NCI-H2227 (cell line): ENCODE measurements around the gene PTMA.
A peak's percentile ranks its signal among the peaks of the same experiment; 100 is the strongest.
"Not testable (repeated sequence)": the region's sequence is repeated elsewhere in the genome, so short reads cannot be mapped to it uniquely, and the experiment has no call there.

ENCODE experiments used
- DNase-seq: peaks from one replicate; lab custom pipeline; 2025; ENCODE audit not compliant: unreplicated experiment; lab: John Stamatoyannopoulos, UW

Gene PTMA, protein sequence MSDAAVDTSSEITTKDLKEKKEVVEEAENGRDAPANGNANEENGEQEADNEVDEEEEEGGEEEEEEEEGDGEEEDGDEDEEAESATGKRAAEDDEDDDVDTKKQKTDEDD

DNA sequence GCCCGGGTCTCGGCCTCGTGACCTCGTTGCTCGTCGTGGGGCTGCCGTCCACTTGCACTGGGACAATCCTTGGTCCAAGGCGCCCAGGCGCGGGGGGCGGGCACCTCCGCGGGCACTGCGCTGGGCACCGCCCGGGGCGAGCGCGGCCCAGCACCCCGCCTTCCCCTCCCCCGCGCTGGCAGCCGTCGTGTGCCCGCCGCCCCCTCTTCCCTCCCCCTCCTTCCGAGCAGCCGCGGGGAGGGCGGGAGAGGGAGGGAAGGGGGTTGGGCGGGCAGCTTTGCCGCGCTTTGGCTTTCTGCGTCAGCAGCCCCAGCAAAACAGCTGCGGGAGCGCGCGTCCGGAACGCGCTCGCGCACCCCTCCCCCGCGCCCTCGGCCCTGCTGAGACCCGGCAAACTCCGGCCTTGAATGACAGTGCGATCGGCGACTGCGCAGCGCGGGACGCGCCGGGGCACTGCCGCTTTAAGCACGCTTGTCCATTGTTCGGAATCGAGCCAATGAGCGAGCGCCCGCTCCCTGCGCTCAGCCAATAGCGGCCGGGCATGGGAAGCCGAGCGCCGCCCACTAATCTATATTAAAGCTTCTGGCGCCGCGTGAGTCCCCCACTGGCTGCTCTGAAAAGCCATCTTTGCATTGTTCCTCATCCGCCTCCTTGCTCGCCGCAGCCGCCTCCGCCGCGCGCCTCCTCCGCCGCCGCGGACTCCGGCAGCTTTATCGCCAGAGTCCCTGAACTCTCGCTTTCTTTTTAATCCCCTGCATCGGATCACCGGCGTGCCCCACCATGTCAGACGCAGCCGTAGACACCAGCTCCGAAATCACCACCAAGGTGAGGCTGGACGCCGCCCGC is at the start of gene PTMA:
PTMA (plus strand) TSS at position 599 of the 846 bp plus-strand sequence; CDS start at position 781, 182 bp downstream.
- DNase-seq, result peak; percentile 99

DNA sequence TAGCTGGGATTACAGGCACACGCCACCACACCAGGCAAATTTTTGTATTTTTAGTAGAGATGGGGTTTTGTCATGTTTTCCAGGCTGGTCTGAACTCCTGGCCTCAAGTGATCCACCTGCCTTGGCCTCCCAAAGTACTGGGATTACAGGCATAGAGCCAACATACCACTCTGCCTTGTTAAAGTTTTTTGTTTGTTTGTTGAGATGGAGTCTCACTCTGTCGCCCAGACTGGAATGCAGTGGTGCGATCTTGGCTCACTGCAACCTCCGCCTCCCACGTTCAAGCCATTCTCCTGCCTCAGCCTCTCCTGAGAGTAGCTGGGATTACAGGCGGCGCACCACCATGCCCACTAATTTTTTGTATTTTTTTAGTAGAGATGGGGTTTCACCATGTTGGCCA is 48.3 kb upstream of the PTMA start:
- not testable (repeated sequence) for DNase-seq

DNA sequence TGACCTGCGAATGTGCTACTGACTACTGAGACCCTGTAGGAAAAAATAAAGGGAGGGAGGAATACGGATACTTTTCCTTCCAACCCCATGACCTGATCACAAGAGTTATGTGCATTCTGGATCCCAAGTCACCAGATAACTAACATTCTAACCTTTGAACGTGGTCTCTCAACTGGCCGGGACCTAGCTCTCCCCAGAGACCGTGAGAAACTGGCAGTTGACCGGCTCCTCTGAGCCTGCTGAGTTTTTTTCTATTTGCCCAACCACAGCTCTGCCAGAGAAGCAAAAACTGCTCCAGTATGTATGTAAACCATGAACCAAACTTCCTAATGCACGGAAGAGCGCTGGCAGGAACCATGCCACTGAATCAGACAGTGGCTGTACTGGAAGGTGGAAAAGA is 47.5 kb upstream of the PTMA start:
- no peak for DNase-seq

DNA sequence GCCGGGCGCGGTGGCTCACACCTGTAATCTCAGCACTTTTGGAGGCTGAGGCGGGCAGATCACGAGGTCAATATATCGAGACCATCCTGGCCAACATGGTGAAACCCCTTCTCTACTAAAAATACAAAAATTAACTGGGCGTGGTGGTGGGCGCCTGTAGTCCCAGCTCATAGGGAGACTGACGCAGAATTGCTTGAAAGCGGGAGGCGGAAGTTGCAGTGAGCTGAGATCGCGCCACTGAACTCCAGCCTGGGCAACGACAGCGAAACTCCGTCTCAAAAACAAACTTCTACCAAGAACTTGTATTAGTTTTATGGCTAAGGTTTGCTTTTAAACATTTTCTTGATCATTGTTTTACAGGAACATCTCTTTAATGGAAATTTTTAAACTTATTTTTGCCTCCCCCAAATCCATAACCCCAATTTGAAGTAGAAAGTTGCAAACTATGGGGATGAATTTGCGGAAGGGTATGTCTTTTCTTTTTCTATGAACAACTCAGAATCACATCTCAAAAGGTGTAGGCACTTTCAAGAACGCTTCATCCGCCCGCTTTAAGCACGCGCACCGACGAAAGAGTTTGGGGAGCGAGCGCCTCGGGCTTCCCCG is 46.8 kb upstream of the PTMA start:
- no peak for DNase-seq

DNA sequence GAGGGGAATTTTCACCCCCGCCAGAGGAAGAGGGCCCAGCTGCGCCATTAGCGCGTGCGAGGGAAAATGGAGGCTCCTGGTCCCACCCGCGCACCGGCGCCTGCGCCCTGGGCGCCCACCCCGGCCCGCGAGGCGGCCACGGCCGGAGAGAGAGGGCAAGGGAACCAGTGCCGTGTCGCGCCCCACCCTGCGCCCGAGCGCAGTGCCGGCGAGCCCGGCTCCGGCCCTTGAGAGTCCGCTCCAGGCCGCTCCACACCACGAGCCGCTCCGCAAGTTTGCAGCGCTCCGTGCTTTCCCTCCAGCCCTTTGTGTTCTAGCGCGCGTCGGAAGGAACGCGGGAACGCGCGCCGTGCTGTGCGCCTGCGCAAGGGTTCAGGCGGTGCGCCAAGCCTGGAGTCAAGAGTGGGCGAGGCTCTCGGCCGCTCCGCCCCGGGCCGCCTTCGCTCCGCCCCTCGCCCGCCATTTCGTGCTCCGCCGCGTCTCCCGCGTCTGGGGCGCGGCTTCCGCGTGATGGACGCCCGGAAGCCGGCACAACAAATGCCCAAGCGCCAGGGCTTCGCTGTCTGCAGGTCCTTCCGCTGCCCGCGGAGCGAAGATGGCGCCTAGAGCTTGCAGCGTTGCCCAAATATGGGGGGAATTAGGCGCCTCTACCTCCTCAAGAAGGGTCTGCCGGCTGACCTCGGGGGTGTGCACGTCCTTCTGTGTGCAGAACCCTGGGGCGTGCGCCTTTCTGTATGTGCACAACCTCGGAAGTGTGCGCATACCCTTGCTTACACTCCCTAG is 46.1 kb upstream of the PTMA start:
- peak; percentile 95 for DNase-seq

DNA sequence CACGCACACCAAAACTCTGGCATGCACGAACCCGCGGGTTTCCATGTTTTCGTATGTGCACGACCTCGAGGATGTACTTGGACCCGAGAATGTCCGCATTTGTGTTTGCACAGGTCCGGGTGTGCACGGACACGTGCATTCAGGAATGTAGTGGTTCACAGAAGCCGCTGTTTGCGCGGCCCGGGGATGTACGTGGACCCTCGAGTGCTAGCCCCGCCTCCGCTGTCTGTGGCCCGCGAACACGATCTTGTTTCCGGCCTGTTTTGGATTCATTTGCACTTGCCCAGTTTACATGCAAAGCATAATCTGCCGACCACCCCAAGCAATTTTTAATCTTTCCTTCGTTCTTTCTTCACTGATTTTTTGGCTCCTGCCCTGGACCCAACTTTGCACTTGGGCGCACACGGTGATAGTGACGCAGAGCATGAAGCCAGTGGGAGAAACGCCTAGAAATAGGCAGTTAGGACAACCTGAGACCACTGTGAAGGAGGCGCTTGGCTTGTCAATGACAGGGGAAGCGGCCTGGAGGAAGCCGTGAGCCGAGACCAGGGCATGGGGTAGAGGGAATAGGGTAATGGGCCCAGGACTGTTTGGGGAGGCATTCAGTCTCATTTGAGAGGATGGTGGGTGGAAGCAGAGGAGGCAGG is 45.4 kb upstream of the PTMA start:
- DNase-seq, result no peak

DNA sequence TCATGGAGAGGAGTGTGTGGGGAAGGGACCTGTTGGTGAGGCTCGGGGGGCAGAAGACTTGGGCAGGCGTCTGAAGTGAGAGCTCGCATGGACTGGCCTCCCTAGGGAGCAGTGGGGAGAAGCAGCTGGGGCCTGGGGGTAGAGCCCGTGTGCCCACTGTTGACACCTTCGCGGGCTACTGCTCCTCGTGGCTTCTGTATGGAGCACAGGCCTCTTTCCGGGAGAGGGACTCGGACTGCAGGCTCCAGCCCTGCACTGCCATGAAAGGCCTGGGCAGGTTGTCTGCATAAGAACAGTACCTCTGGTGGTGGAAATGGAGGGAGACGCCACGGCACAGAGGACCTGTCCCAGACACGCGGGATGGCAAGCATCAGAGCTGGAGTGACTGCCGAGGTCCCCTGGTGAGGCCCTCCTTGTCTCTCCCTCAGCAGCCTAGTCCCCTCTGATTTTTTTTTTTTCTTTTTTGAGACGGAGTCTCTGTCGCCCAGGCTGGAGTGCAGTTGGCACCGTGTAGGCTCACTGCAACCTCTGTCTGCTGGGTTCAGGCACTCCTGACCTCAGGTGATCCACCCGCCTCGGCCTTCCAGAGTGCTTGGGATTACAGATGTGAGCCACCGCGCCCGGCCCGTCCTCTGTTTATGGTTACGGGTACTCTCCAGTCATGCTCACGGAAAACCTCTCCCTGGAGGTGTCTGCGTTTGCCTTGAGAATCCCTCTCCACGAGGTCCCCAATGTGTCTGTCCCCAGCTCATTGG is 44.7 kb upstream of the PTMA start:
- DNase-seq, result no peak

DNA sequence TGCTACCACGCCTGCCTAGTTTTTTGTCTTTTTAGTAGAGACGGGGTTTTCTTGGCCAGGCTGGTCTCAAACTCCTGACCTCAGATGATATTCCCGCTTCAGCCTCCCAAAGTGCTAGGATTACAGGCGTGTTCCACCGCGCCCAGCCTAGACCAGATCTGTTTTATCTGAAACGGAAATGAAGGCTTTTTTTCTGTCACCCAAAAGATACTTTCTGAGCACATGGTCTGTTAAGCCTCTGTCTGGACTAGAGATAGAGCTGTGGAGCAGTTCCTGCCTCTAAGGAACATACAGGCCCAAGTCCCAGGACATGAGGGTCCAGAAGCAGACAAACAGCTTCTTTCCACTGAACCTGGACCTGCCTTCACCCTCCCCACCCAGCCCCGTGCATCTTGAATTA is 43.6 kb upstream of the PTMA start:
- no peak for DNase-seq

DNA sequence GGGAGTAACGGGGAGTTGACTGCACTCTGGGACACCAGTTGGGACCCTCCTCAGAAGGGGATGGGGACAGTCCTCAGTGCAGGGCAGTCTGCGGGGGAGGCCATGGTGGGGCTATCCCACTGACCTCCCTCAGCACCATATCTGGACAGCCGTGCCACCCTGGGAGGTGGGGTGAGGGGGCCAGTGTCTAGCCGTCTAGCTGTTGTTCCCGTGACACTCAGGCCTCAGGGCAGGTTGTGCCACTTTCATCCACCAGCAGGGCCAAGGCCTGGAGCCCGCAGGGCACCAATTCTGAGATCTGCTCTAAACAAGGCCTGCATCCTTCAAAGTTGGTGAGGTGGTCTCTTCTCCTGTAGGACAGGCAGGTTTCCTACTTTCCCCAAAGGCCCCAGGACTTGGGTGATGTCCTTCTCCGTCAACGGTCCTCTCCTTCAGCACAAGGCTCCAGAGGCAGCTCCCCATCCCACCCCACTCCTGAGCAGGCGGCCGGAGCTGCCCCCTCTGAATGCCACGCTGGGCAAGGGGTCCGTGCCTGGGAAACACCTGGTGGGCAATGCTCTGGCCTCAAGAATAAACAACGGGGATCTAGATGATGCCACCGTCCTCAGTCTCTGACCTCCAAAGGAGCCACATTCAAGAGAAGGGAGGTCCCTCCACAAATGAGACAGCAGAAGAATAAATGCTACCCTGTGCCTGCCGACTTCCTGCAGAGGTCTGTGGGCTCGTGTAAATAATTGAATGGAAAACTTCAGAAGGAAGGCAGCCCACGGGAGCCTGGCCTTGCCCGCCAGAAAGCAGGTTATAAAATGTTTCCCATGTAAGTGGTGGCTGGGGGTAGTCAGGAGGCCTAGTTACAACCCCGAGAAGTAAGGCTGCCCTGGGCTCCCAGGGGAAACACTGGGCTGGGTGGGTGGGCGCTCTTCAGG is 42.8 kb upstream of the PTMA start:
- no peak for DNase-seq

DNA sequence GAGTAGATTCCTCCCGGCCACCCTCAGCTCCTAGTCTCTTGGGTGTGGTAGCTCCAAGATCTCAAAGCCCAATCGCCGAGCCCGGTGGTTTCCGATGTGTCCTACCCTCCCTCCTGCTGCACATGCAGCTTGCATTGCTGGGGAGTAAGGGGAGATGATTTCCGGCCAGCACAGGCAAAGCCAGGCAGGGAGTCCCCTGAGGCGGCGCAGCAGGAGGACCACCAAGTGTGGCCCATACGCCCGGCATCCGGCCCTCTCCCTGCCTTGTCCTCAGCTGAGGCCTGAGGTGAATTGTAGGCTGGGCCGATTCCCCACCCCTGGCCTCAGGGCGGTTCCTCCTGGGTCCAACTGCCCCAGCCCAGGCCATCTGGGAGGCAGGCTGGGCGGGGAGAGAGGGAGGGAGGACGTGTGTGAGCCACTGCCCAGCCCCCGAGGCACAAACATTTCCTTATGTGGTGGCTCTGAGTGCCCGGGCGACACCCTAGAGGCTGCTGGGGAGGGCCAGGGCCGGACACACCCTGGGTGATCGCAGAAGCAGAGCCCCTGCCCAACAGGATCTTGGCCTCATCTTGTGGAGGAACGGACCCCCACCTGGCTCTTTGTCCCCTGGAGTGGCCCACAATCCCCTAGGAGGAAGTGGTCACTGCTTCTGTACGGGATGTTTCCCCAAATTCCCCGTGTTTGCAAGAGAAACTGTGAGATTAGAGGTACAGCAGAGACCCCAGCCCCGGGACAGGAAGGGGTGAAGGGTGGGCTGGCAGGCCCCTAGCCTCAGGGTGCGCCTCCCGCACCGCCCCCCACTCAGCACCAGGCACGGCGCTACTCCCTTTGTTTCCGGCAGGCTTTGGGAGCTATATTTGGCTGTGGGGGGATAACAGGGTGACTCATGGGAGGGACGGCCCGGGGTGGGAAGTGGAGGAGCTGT is 41.9 kb upstream of the PTMA start:
- DNase-seq, result no peak

DNA sequence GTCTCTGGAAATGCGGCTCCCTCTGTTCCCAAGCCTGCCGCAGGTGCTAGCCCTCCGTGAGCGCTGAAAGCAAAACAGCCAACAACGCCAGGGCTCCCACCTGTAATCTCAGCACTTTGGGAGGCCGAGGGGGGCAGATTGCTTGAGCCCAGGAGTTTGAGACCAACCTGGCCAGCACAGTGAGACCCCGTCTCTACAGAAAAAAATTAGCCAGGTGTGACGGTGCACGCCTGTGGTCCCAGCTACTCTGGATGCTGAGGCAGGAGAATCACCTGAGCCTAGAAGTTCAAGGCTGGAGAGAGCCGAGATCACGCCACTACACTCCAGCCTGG is 41.3 kb upstream of the PTMA start:
- no peak for DNase-seq

DNA sequence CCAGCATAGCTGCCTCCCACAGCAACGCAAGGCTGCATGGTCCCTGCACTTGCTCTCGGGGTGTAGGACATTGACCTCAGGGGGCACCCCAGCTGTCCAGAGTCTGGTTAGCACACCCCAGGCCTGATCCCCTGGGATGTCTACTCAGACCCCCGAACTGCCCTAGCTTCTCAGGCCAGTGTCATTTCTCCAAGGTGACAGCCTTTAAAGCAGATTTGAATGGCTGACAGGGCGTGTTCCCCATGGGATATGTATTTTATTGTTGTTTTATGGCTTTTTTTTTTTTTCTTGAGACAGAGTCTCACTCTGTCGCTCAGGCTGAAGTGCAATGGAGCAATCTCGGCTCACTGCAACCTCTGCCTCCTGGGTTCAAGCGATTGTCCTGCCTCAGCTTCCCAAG is 40.8 kb upstream of the PTMA start:
- no peak for DNase-seq

DNA sequence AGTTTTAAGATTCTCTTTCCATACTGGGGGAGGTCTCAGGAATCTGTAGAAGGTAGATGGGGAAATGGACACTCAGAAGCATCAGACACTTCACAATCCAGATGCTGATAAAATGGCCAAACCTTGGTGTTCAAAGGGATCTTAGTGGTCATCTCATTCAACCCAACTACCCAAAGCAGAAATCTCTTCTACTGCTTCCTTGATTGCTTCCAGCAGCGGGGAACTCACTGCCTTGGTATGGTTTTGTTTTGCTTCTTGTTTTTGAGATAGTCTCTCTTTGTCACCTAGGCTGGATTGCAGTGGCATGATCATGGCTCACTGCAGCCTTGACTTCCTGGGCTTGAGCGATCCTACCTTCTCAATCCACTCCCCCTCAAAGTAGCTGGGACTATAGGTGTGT is 39.3 kb upstream of the PTMA start:
- DNase-seq, result no peak

DNA sequence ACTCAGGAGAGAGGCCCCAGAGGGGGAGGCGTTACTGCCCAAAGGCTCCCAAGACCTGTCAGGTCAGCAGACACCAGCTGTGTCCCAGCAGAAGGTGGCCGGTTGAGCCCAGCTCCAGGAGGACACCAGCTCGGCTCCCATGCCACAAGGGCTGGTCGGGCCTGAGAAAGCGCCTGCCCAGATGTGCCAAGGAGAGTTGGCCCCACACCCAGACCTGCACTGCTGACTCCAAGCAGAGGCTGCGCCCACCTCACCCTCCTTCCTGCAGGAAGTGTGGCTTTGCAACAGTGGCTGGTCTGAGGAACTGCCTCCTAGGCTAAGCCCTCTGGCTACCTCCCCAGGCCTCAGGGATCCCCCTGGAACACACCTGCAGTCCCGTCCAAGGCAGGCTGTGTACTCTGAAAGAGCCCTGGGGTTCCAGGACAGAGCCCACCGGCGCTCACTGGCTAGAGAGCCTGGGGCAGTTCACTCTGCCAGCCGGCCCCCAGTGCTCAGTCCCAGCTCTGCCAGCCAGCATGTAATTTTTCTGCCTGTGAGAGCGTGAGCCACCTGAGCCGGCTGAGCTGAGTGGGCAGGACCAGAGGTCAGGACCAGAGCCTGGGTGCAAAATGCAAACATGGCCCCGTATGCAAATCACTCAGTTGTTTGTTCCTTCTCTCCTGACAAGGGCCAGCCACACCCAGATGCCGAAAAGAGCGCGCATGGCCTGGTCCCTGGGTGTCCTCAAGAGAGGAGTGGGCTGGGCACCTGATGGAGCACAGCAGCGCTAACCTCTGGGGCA is 36.9 kb upstream of the PTMA start:
- no peak for DNase-seq

DNA sequence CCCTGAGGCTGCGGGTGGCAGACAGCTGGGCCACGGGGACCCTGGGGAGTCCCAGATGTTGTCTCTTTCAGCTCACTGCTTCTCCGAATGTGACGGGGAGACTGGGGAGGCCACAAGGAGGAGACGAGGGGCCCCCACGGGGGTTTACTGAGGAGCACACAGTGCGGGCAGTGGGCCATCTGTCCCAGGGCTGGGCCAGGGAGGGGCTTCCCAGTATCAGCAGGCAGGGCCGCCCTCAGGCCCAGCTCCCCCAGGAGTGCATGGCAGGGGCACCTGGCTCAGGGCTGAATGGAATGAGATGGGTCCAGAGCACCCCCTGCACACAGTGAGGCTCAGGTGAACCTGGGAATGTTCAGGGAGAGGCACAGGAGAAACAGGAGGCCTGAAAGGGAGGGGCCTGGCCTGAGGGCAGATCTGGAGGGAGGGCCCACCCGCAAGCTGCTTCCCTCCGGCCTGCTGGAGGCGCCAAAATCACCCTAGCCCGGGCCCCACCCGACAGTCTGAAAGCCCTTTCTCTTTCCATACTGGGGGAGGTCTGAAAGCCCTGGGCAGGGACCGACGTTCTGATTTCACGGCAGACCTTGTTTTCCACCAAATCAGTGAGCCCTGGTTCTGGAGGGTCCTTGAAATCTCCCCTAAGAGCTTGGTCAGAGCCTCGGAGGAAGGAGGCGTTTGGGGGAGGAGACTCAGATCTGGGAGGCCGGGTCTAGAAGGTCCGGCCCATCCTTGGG is 35.5 kb upstream of the PTMA start:
- peak; percentile 74 for DNase-seq

DNA sequence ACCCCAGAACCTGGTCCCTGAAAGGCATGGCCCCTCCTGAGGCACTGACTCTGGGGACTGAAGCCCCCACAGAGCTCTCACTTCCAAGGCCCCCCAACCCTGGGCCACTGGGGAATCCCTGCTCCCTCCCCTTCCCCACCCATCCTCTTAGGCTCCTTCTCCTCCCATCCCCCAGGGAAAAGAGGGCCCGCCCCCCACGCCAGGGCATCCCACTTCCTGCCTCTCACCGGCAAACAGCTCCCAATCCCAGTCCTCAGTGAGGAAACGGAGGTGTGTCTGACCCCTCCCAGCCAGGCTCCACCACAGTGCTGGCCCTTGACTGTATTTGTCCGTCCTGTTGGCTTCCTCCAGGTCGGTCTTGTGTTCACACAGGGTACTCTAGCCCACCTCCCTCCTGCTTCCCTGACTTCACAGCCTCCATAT is 35.0 kb upstream of the PTMA start:
- peak; percentile 72 for DNase-seq
